Fibroblast of lung (primary cell): Measurements from ENCODE around the gene P4HTM. TPM values are rescaled to one million over a fixed set of nuclear protein-coding genes. Genes with fewer than 3 reads are reported as not detected.
A peak's percentile ranks its signal among the peaks of the same experiment; 100 is the strongest.

Experiments
- DNase-seq, 2 donors: peaks; one replicate each; pipeline versions ENCODE4 v3.0.0 to v3.0.0-alpha.2; 2010; ENCODE audit warnings: low read depth in 2 of 2
- H2AFZ ChIP-seq: 2 replicates; pipeline ENCODE4 v1.5.1; 2012; ENCODE audit warnings: low read length, control low read depth, inconsistent platforms
- H3K27ac ChIP-seq: 2 replicates; pipeline ENCODE4 v1.5.1; 2011; ENCODE audit warnings: low read length, control low read depth; ENCODE audit not compliant: insufficient read depth
- H3K27me3 ChIP-seq: 2 replicates; pipeline ENCODE4 v1.5.1; 2011; ENCODE audit warnings: mild to moderate bottlenecking, low read length; ENCODE audit not compliant: control insufficient read depth, insufficient read depth
- H3K36me3 ChIP-seq: 2 replicates; pipeline ENCODE4 v1.5.1; 2011; ENCODE audit warnings: low read length; ENCODE audit not compliant: control insufficient read depth, insufficient read depth
- H3K4me1 ChIP-seq: 2 replicates; pipeline ENCODE4 v1.5.1; 2011; ENCODE audit warnings: low read length; ENCODE audit not compliant: control insufficient read depth, insufficient read depth; ENCODE audit errors: extremely low read depth
- H3K4me2 ChIP-seq: 2 replicates; pipeline ENCODE4 v1.5.1; 2011; ENCODE audit warnings: low read length, control low read depth; ENCODE audit not compliant: insufficient read depth; ENCODE audit errors: extremely low read depth
- H3K4me3 ChIP-seq, 4 experiments: fragments of 200-600 bp in 1 of 4; sonication (generic) in 1 of 4; replicated peaks in 1 of 4; 2 replicates each; pipeline ENCODE4 v1.5.1; 2011 to 2016; ENCODE audit warnings: low read length in 4 of 4, low read depth in 3 of 4, mild to moderate bottlenecking in 3 of 4, control low read depth in 2 of 4, inconsistent platforms in 1 of 4, mixed read lengths in 1 of 4; ENCODE audit not compliant: insufficient read depth in 1 of 4; ENCODE audit errors: control extremely low read depth in 1 of 4
- H3K79me2 ChIP-seq: 2 replicates; pipeline ENCODE4 v1.5.1; 2012; ENCODE audit warnings: mild to moderate bottlenecking, low read length, inconsistent platforms; ENCODE audit not compliant: control insufficient read depth, insufficient read depth
- H3K9ac ChIP-seq: 2 replicates; pipeline ENCODE4 v1.5.1; 2011; ENCODE audit warnings: mild to moderate bottlenecking, low read length, control low read depth; ENCODE audit not compliant: insufficient read depth
- H3K9me3 ChIP-seq: 2 replicates; pipeline ENCODE4 v1.5.1; 2012; ENCODE audit warnings: low read depth, low read length; ENCODE audit not compliant: control insufficient read depth, insufficient read depth
- H4K20me1 ChIP-seq: 2 replicates; pipeline ENCODE4 v1.5.1; 2011; ENCODE audit warnings: low read length; ENCODE audit not compliant: control insufficient read depth, insufficient read depth; ENCODE audit errors: extremely low read depth
- EZH2 ChIP-seq: IDR thresholded peaks from 2 replicates; pipeline ENCODE4 v1.5.1; 2012; ENCODE audit warnings: low read length, control low read depth, mild to moderate bottlenecking; ENCODE audit errors: missing control alignments
- polyA plus RNA-seq, 2 donors: library from polyadenylated mRNA; depleted of rRNA in 1 of 2; stranded (reverse) in 1 of 2; unstranded in 1 of 2; fragments of >200 nt; gene quantifications; 2 replicates each; pipeline ENCODE4 v1.2.1, GENCODE V29; 2011 to 2012; ENCODE audit warnings: missing spikeins in 1 of 2
- total RNA-seq: library from RNA; depleted of rRNA; stranded (reverse); fragments of >200 nt; gene quantifications from 2 replicates; pipeline ENCODE4 v1.2.1, GENCODE V29; 2014
- TF ChIP-seq, protein P1 (sequence below), 2 donors: IDR thresholded peaks in 1 of 2; conservative IDR thresholded peaks in 1 of 2; 1 replicate in 1 of 2; 2 replicates in 1 of 2; pipeline ENCODE4 v1.5.1; 2011 to 2012; ENCODE audit warnings: low read length in 2 of 2, control low read depth in 1 of 2, inconsistent platforms in 1 of 2, low read depth in 1 of 2, mild to moderate bottlenecking in 1 of 2

Gene P4HTM
- total and polyA plus RNA-seq, 2 donors (not counting 1 experiment from before 2014, with no cell fraction given) = 16.2 to 46.7 TPM

DNA sequence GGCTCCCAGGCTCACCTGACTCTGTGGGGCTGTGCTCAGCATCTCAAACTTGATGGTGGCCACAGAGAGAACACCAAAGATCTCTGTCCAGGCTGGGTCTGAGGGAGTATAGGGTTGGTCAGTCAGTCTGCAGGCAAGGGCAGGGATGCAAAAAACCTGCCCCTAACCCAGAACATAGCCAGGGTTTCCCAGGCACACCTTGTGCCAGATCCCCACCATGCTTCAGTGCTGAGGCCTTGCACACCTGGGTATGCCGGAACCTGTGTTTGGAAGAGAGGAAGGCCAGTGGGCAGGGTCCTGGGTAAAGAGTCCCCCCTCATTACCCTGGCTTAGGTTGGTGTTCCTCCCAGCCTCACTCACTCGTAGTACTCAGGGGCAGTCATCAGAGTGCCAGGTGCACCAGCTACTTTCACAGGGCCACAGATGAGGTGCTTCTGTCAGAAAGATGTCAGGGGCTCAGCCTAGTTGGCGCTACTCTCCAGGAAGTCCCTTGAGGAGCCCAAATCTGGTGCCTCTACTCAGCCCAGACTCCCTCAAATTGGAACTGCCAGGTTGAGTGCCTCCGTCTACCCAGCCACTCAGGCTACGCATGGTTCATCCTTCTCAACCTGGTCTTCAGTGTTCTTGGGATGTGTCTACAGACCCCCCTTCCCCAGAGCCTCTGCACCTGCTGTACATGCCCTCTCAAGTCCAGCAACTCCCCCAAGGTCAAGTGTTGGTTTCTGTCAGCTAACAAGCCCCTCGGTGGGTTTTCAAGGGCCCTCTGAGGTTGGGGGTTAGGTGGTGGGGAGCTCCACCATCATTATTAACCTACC, 26.6 kb downstream of the P4HTM start:
- no peaks in the 10 kb centered on the region for H3K9me3 ChIP-seq
- H3K4me1 ChIP-seq = peaks cover 9% of the 10 kb centered on the region
- H3K4me3 ChIP-seq = no peak overlapping the region
- no peak for DNase-seq
- H3K27ac ChIP-seq = no peak overlapping the region
- peaks cover 38% of the 10 kb centered on the region for H3K79me2 ChIP-seq
- H3K4me2 ChIP-seq = peak overlapping the region; percentile 99
- H3K36me3 ChIP-seq = peaks cover 35% of the 10 kb centered on the region
- H4K20me1 ChIP-seq = no peaks in the 10 kb centered on the region
- no peak for TF ChIP-seq EZH2
- TF ChIP-seq, protein P1, sequence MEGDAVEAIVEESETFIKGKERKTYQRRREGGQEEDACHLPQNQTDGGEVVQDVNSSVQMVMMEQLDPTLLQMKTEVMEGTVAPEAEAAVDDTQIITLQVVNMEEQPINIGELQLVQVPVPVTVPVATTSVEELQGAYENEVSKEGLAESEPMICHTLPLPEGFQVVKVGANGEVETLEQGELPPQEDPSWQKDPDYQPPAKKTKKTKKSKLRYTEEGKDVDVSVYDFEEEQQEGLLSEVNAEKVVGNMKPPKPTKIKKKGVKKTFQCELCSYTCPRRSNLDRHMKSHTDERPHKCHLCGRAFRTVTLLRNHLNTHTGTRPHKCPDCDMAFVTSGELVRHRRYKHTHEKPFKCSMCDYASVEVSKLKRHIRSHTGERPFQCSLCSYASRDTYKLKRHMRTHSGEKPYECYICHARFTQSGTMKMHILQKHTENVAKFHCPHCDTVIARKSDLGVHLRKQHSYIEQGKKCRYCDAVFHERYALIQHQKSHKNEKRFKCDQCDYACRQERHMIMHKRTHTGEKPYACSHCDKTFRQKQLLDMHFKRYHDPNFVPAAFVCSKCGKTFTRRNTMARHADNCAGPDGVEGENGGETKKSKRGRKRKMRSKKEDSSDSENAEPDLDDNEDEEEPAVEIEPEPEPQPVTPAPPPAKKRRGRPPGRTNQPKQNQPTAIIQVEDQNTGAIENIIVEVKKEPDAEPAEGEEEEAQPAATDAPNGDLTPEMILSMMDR (conservative IDR thresholded peaks at IDR 0.05 in 1 of 2, IDR thresholded peaks at IDR 0.05 in 1 of 2; ENCODE audit: low read depth in 1 of 2, low read length in 2 of 2) = no peak
- no peak overlapping the region for H2AFZ ChIP-seq
- H3K27me3 ChIP-seq = no peaks in the 10 kb centered on the region
- no peak overlapping the region for H3K9ac ChIP-seq

DNA sequence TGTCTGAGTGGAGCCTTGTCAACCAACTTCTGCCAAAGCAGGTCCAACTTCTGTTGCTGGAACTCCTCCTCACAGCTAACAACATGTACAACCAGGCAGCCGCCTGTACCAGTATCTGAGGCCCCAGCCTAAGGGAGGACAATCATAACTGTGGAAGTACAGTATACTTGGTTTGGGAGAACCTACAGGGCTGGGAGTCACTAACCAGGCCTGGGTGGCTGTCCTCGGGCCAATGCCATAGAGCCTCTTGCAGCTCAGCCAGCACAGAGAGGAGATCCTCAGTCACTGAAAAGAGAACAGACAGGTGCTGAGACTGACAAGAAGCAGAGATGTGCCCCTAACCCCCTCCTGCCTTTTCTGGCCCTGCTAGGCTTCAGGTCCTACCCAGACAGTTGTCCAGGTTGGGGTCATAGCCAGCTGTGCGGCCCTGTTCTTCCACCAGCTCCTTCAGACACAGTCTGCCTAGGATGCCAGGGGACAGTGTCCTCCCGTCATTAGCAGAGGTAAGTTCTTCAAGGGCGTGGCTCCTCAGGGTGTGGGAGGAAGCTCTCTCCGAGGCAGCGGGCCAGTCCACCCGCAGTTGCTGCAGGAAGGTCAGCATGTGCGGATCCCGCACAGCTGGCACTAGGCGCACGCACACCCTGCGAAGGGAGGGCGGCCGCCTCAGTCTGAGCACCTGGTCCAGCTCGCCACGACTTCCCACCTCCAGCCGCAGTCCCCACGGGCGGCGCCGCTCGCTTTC, 27.4 kb downstream of the P4HTM start:
- Histone ChIP-seq H3K27ac (peak overlapping the region; percentile 87), H3K79me2 (peaks cover 33% of the 10 kb centered on the region)
- DNase-seq = no peak

More for the DNA sequence above, 27.4 kb downstream of the P4HTM start:
- peak overlapping the region; percentile 99 for H3K4me2 ChIP-seq
- H3K4me3 ChIP-seq = peak overlapping the region; percentile 74 to 92 (median 80)
- H3K27me3 ChIP-seq = no peaks in the 10 kb centered on the region
- no peaks in the 10 kb centered on the region for H3K9me3 ChIP-seq
- H4K20me1 ChIP-seq = no peaks in the 10 kb centered on the region
- peaks cover 9% of the 10 kb centered on the region for H3K4me1 ChIP-seq
- H3K9ac ChIP-seq = peak overlapping the region; percentile 76
- TF ChIP-seq, protein P1 (conservative IDR thresholded peaks at IDR 0.05 in 1 of 2, IDR thresholded peaks at IDR 0.05 in 1 of 2; ENCODE audit: low read depth in 1 of 2, low read length in 2 of 2) = no peak
- TF ChIP-seq EZH2 = no peak
- peak overlapping the region; percentile 62 for H2AFZ ChIP-seq
- peaks cover 28% of the 10 kb centered on the region for H3K36me3 ChIP-seq
